CD4-positive, alpha-beta memory T cell (primary cell): ENCODE measurements around the gene CUL9. TPM values are rescaled to one million over a fixed set of nuclear protein-coding genes. Genes with fewer than 3 reads are reported as not detected.

Experiments
- CTCF ChIA-PET: fragments of 350-600 bp; sonication (Branson Sonifier 250); formaldehyde crosslinking; loops from one replicate; lab custom pipeline; 2021; ENCODE audit warnings: inconsistent platforms; ENCODE audit not compliant: partially characterized antibody; lab: Charles Lee
- POLR2A ChIA-PET: fragments of 350-600 bp; sonication (Branson Sonifier 250); formaldehyde crosslinking; loops from one replicate; lab custom pipeline; 2021; ENCODE audit not compliant: partially characterized antibody; lab: Charles Lee
- DNase-seq, 5 donors: peaks; one replicate each; pipeline versions ENCODE4 v3.0.0 to v3.0.0-alpha.2; 2020 to 2022; ENCODE audit warnings: mixed read lengths in 1 of 5
- H3K27ac ChIP-seq: one replicate; pipeline ENCODE4 v1.7.0; 2013; ENCODE audit warnings: low read depth, low read length
- H3K27me3 ChIP-seq: 2 replicates; pipeline ENCODE4 v1.7.0; 2013; ENCODE audit warnings: mild to moderate bottlenecking, low read length, moderate library complexity; ENCODE audit not compliant: insufficient read depth
- H3K36me3 ChIP-seq: 2 replicates; pipeline ENCODE4 v1.7.0; 2013; ENCODE audit warnings: mild to moderate bottlenecking, low read length, moderate library complexity; ENCODE audit not compliant: insufficient read depth
- H3K4me1 ChIP-seq: 2 replicates; pipeline ENCODE4 v1.7.0; 2013; ENCODE audit warnings: mild to moderate bottlenecking, low read length, moderate library complexity; ENCODE audit not compliant: insufficient read depth
- H3K4me3 ChIP-seq, 2 donors: one replicate each; pipeline ENCODE4 v1.7.0; 2013; ENCODE audit warnings: low read length in 2 of 2, mild to moderate bottlenecking in 1 of 2
- H3K9me3 ChIP-seq, 2 donors: one replicate each; pipeline ENCODE4 v1.7.0; 2013; ENCODE audit warnings: low read length in 2 of 2, control low read depth in 1 of 2; ENCODE audit not compliant: control insufficient read depth in 1 of 2
- H3K27ac Mint-ChIP-seq, 7 donors: one replicate each; pipeline ENCODE4 v1.8.0; 2020 to 2021; ENCODE audit warnings: mixed read lengths in 7 of 7, mild to moderate bottlenecking in 6 of 7, inconsistent platforms in 3 of 7, moderate library complexity in 3 of 7
- H3K27me3 Mint-ChIP-seq, 2 donors: one replicate each; pipeline ENCODE4 v1.8.0; 2020 to 2021; ENCODE audit warnings: mixed read lengths in 2 of 2
- H3K36me3 Mint-ChIP-seq, 2 donors: one replicate each; pipeline ENCODE4 v1.8.0; 2020 to 2021; ENCODE audit warnings: mixed read lengths in 2 of 2, inconsistent platforms in 1 of 2, mild to moderate bottlenecking in 1 of 2
- H3K4me1 Mint-ChIP-seq, 4 donors: one replicate each; pipeline ENCODE4 v1.8.0; 2020 to 2021; ENCODE audit warnings: mixed read lengths in 4 of 4, mild to moderate bottlenecking in 1 of 4
- H3K4me3 Mint-ChIP-seq, 8 donors: one replicate each; pipeline ENCODE4 v1.8.0; 2020 to 2021; ENCODE audit warnings: mixed read lengths in 8 of 8, mild to moderate bottlenecking in 7 of 8, moderate library complexity in 6 of 8, inconsistent platforms in 3 of 8
- H3K9me3 Mint-ChIP-seq, 8 donors: one replicate each; pipeline ENCODE4 v1.8.0; 2020 to 2021; ENCODE audit warnings: mixed read lengths in 8 of 8, mild to moderate bottlenecking in 5 of 8, inconsistent platforms in 3 of 8, moderate library complexity in 1 of 8
- intact Hi-C: fragments of 100-400 bp; cut with micrococcal nuclease; formaldehyde crosslinking; loops from one replicate; pipeline ENCODE4 v1.15.1; 2023
- polyA plus RNA-seq, 2 donors: library from polyadenylated mRNA; unstranded; fragments of 300-500 nt; fragmentation: Illumina TruSeq; gene quantifications; one replicate each; pipeline ENCODE4 v1.2.3, GENCODE V29; 2021
- total RNA-seq, 2 experiments: library from RNA; stranded (reverse); gene quantifications; one replicate each; pipeline ENCODE4 v1.2.3, GENCODE V29; 2021

The CUL9 gene
- total and polyA plus RNA-seq, 4 experiments from 2014 or later, result 8.3 to 95.2 (median 54.9) TPM

- peaks cover 5 to 23% (median 11%) of the 10 kb centered on the region in 4 donors for H3K4me1 Mint-ChIP-seq
- Histone ChIP-seq H3K36me3 (no peaks in the 10 kb centered on the region), H3K4me1 (peaks cover 12% of the 10 kb centered on the region), H3K9me3 (no peaks in the 10 kb centered on the region), H3K27me3 (peaks cover 32% of the 10 kb centered on the region), H3K4me3 (no peak overlapping the region), H3K27ac (no peak overlapping the region)
- no peak for DNase-seq
- peaks cover 0 to 5% of the 10 kb centered on the region in 2 donors for H3K36me3 Mint-ChIP-seq
- peaks cover 0 to 9% (median 5%) of the 10 kb centered on the region in 8 donors for H3K9me3 Mint-ChIP-seq
- intact Hi-C loops, result loop anchor here (10.0 kb wide), 1 partner anchor 271 kb away; the partner anchor contains the start of genes LRRC73, POLR1C and YIPF3
- no peak overlapping the region for H3K27ac Mint-ChIP-seq
- ChIA-PET CTCF (no interaction called here), POLR2A (no interaction called here)
- H3K27me3 Mint-ChIP-seq, result peaks cover 18 to 32% of the 10 kb centered on the region in 2 donors
- no peak overlapping the region for H3K4me3 Mint-ChIP-seq
These were observed 61.8 kb downstream of the CUL9 start for GRCh38 chr6:43243664-43244321.

- Mint-ChIP-seq H3K36me3 (no peaks in the 10 kb centered on the region), H3K4me1 (peaks cover 5 to 23% (median 12%) of the 10 kb centered on the region in 4 donors), H3K4me3 (peak overlapping the region in 7 of 8 donors; percentile 85 to 90 (median 90)), H3K9me3 (peaks cover 0 to under 1% (median 0%) of the 10 kb centered on the region in 8 donors), H3K27me3 (peaks cover 10 to 16% of the 10 kb centered on the region in 2 donors), H3K27ac (peak overlapping the region in 6 of 7 donors; percentile 28 to 97 (median 88))
- Histone ChIP-seq H3K9me3 (no peaks in the 10 kb centered on the region), H3K4me1 (peaks cover 12% of the 10 kb centered on the region), H3K27ac (peak overlapping the region; percentile 52), H3K4me3 (peak overlapping the region; percentile 70 to 82), H3K27me3 (peaks cover 33% of the 10 kb centered on the region), H3K36me3 (no peaks in the 10 kb centered on the region)
- peak in 2 of 5 donors; percentile 27 to 54 for DNase-seq
- ChIA-PET POLR2A (interaction anchor here (0.7 to 3.1 kb wide), 10 partner anchors 9 to 607 kb away, joined by 3 to 12 read pairs (median 4); partner anchors contain the start of genes CNPY3, DNPH1, POLR1C and YIPF3), CTCF (interaction anchor here (0.7 to 4.0 kb wide), 2 partner anchors 17 to 89 kb away, joined by 3 to 30 read pairs; partner anchors contain the start of gene DNPH1)
- intact Hi-C loops, result loop anchor here (1.0 to 10.0 kb wide), 3 partner anchors 18 to 268 kb away; partner anchors contain the start of genes DNPH1, LRRC73, POLR1C and SRF
These were observed 64.5 kb downstream of the CUL9 start for GRCh38 chr6:43246301-43247113.

- DNase-seq, result peak; percentile 77 to 85 (median 80)
- H3K4me3 Mint-ChIP-seq, result peak overlapping the region in 7 of 8 donors; percentile 85 to 90 (median 90)
- Histone ChIP-seq H3K27ac (peak overlapping the region; percentile 52), H3K36me3 (no peaks in the 10 kb centered on the region), H3K4me1 (peaks cover 12% of the 10 kb centered on the region), H3K27me3 (peaks cover 25% of the 10 kb centered on the region), H3K9me3 (no peaks in the 10 kb centered on the region), H3K4me3 (peak overlapping the region; percentile 70 to 82)
- H3K27me3 Mint-ChIP-seq, result peaks cover 6 to 15% of the 10 kb centered on the region in 2 donors
- no peaks in the 10 kb centered on the region for H3K36me3 Mint-ChIP-seq
- intact Hi-C loops, result loop anchor here (1.0 to 10.0 kb wide), 3 partner anchors 19 to 267 kb away; partner anchors contain the start of genes DNPH1, LRRC73, POLR1C and SRF
- POLR2A ChIA-PET, result interaction anchor here (0.8 to 3.1 kb wide), 11 partner anchors 10 to 608 kb away, joined by 3 to 12 read pairs (median 4); partner anchors contain the start of genes DNPH1, POLR1C, YIPF3 and ZNF318
- peaks cover 8 to 23% (median 13%) of the 10 kb centered on the region in 4 donors for H3K4me1 Mint-ChIP-seq
- CTCF ChIA-PET, result interaction anchor here (0.7 to 4.0 kb wide), 2 partner anchors 18 to 88 kb away, joined by 3 to 30 read pairs; partner anchors contain the start of gene DNPH1
- peaks cover 0 to 2% (median 0%) of the 10 kb centered on the region in 8 donors for H3K9me3 Mint-ChIP-seq
- H3K27ac Mint-ChIP-seq, result peak overlapping the region; percentile 86 to 97 (median 93)
These were observed 65.4 kb downstream of the CUL9 start for GRCh38 chr6:43247114-43247999.

- CTCF ChIA-PET, result interaction anchor here (4.0 kb wide), 1 partner anchor 18 kb away, joined by 30 read pairs; the partner anchor contains the start of gene DNPH1
- Histone ChIP-seq H3K36me3 (no peaks in the 10 kb centered on the region), H3K9me3 (no peaks in the 10 kb centered on the region), H3K27ac (peak overlapping the region; percentile 52), H3K4me1 (peaks cover 12% of the 10 kb centered on the region), H3K4me3 (no peak overlapping the region), H3K27me3 (peaks cover 18% of the 10 kb centered on the region)
- Mint-ChIP-seq H3K4me3 (peak overlapping the region in 7 of 8 donors; percentile 57 to 90 (median 90)), H3K4me1 (peaks cover 8 to 23% (median 13%) of the 10 kb centered on the region in 4 donors), H3K27me3 (peaks cover 6 to 19% of the 10 kb centered on the region in 2 donors), H3K27ac (peak overlapping the region; percentile 5 to 97 (median 92)), H3K36me3 (no peaks in the 10 kb centered on the region), H3K9me3 (peaks cover 0 to 2% (median 0%) of the 10 kb centered on the region in 8 donors)
- intact Hi-C loops, result loop anchor here (10.0 kb wide), 1 partner anchor 267 kb away; the partner anchor contains the start of genes LRRC73, POLR1C and YIPF3
- DNase-seq, result no peak
- POLR2A ChIA-PET, result interaction anchor here (1.2 to 3.1 kb wide), 3 partner anchors 19 to 136 kb away, joined by 3 to 12 read pairs (median 3); partner anchors contain the start of genes DNPH1 and ZNF318
These were observed 66.1 kb downstream of the CUL9 start for GRCh38 chr6:43248101-43248500.

GRCh38 chr6:43248791-43249190 lies 66.8 kb downstream of the CUL9 start:
- H3K36me3 ChIP-seq, result no peaks in the 10 kb centered on the region
- H3K27me3 ChIP-seq, result peaks cover 16% of the 10 kb centered on the region
- CTCF ChIA-PET, result interaction anchor here (4.0 kb wide), 1 partner anchor 19 kb away, joined by 30 read pairs; the partner anchor contains the start of gene DNPH1
- POLR2A ChIA-PET, result interaction anchor here (1.2 kb wide), 1 partner anchor 135 kb away, joined by 3 read pairs; no protein-coding TSS in a partner anchor
- Mint-ChIP-seq H3K4me1 (peaks cover 8 to 23% (median 13%) of the 10 kb centered on the region in 4 donors), H3K4me3 (no peak overlapping the region), H3K27me3 (peaks cover 6 to 19% of the 10 kb centered on the region in 2 donors), H3K9me3 (peaks cover 0 to 2% (median 0%) of the 10 kb centered on the region in 8 donors), H3K36me3 (no peaks in the 10 kb centered on the region), H3K27ac (peak overlapping the region in 2 of 7 donors; percentile 57 to 76)
- no peak overlapping the region for H3K27ac ChIP-seq
- no peak for DNase-seq
- intact Hi-C loops, result loop anchor here (10.0 kb wide), 1 partner anchor 266 kb away; the partner anchor contains the start of genes LRRC73, POLR1C and YIPF3
- H3K9me3 ChIP-seq, result no peaks in the 10 kb centered on the region
- no peak overlapping the region for H3K4me3 ChIP-seq
- peaks cover 12% of the 10 kb centered on the region for H3K4me1 ChIP-seq

GRCh38 chr6:43250992-43251373 lies 69.0 kb downstream of the CUL9 start:
- intact Hi-C loops, result no loop called here
- no peak for DNase-seq
- Mint-ChIP-seq H3K4me3 (peak overlapping the region in 2 of 8 donors; percentile 9 to 59), H3K9me3 (peaks cover 0 to 2% (median 0%) of the 10 kb centered on the region in 8 donors), H3K27me3 (peaks cover 6 to 21% of the 10 kb centered on the region in 2 donors), H3K27ac (peak overlapping the region in 1 of 7 donors; percentile 3), H3K4me1 (peaks cover 8 to 22% (median 13%) of the 10 kb centered on the region in 4 donors), H3K36me3 (no peaks in the 10 kb centered on the region)
- ChIA-PET POLR2A (no interaction called here), CTCF (interaction anchor here (2.3 kb wide), 1 partner anchor 21 kb away, joined by 6 read pairs; no protein-coding TSS in a partner anchor)
- H3K27me3 ChIP-seq, result peaks cover 5% of the 10 kb centered on the region
- no peaks in the 10 kb centered on the region for H3K36me3 ChIP-seq
- H3K27ac ChIP-seq, result no peak overlapping the region
- H3K4me3 ChIP-seq, result no peak overlapping the region
- no peaks in the 10 kb centered on the region for H3K9me3 ChIP-seq
- H3K4me1 ChIP-seq, result peaks cover 12% of the 10 kb centered on the region
